ENCODE measurements around the gene GCN1.

GRCh38 chr12:120207227-120207626 lies 12.7 kb upstream of the GCN1 start:
- TF ChIP-seq POLR2A (IDR thresholded peaks at IDR 0.05; ENCODE audit: low read depth, low read length): no peak
- no peak for TF ChIP-seq POLR2AphosphoS5 (IDR thresholded peaks at IDR 0.05; ENCODE audit: low read depth, low read length)

All from GM12892 (cell line).